ENCODE measurements around the gene LRP4.

DNA sequence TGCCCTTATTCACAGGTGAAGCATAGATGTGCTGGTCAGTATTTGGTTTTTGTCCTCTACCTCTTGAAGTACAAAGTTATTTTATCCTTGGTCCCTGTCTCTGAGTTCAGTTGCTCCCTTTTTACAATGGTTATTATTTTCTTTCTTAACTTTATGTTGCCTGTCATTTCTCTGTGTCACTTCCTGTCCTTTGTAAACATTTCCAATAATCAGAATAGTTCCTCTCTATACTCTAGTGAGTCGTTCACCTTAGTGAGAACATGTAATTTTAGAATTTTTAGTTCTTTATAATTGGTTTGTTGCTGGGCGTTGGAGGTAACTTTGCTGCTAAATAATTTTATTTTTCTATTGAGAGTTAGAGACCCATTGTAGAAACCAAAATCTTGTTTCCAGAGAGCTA, 34.2 kb upstream of the LRP4 start:
- TF ChIP-seq, protein P1, sequence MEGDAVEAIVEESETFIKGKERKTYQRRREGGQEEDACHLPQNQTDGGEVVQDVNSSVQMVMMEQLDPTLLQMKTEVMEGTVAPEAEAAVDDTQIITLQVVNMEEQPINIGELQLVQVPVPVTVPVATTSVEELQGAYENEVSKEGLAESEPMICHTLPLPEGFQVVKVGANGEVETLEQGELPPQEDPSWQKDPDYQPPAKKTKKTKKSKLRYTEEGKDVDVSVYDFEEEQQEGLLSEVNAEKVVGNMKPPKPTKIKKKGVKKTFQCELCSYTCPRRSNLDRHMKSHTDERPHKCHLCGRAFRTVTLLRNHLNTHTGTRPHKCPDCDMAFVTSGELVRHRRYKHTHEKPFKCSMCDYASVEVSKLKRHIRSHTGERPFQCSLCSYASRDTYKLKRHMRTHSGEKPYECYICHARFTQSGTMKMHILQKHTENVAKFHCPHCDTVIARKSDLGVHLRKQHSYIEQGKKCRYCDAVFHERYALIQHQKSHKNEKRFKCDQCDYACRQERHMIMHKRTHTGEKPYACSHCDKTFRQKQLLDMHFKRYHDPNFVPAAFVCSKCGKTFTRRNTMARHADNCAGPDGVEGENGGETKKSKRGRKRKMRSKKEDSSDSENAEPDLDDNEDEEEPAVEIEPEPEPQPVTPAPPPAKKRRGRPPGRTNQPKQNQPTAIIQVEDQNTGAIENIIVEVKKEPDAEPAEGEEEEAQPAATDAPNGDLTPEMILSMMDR (IDR thresholded peaks at IDR 0.05) = no peak
- no peak for TF ChIP-seq POLR2A (IDR thresholded peaks at IDR 0.05)
- TF ChIP-seq EP300 (IDR thresholded peaks at IDR 0.05) = no peak

Data from sigmoid colon (tissue), 4 donors.